Suppressor macrophage treated with lipopolysaccharide for 1 hour (primary cell): ENCODE results near the gene PLCXD3.
"Not testable (repeated sequence)": the region's sequence is repeated elsewhere in the genome, so short reads cannot be mapped to it uniquely, and the experiment has no call there.

ENCODE experiments used
- DNase-seq, 3 donors: peaks; one replicate each; pipeline ENCODE4 v3.0.0-alpha.2; 2020 to 2022

Gene PLCXD3

GRCh38 chr5:41485533-41485932 lies 24.9 kb downstream of the PLCXD3 start:
- DNase-seq, result no peak

GRCh38 chr5:41482715-41483114 lies 27.7 kb downstream of the PLCXD3 start:
- DNase-seq, result no peak

GRCh38 chr5:41482173-41482572 lies 28.2 kb downstream of the PLCXD3 start:
- DNase-seq, result no peak

GRCh38 chr5:41471571-41472208 lies 38.7 kb downstream of the PLCXD3 start:
- DNase-seq, result not testable (repeated sequence)

- no peak for DNase-seq
Measured at GRCh38 chr5:41465493-41466171, 44.8 kb downstream of the PLCXD3 start.

GRCh38 chr5:41459557-41459956 lies 50.8 kb downstream of the PLCXD3 start:
- no peak for DNase-seq

- DNase-seq, result no peak
Measured at GRCh38 chr5:41457094-41457493, 53.3 kb downstream of the PLCXD3 start.

GRCh38 chr5:41452506-41452905 lies 57.9 kb downstream of the PLCXD3 start:
- DNase-seq, result no peak

- no peak for DNase-seq
Measured at GRCh38 chr5:41447650-41448510, 62.5 kb downstream of the PLCXD3 start.

- DNase-seq, result no peak
Measured at GRCh38 chr5:41445937-41446563, 64.4 kb downstream of the PLCXD3 start.

GRCh38 chr5:41435276-41435675 lies 75.1 kb downstream of the PLCXD3 start:
- no peak for DNase-seq

GRCh38 chr5:41433552-41434181 lies 76.7 kb downstream of the PLCXD3 start:
- no peak for DNase-seq

- no peak for DNase-seq
Measured at GRCh38 chr5:41432481-41433253, 77.7 kb downstream of the PLCXD3 start.

GRCh38 chr5:41427505-41427904 lies 82.9 kb downstream of the PLCXD3 start:
- DNase-seq, result no peak

GRCh38 chr5:41425736-41426135 lies 84.7 kb downstream of the PLCXD3 start:
- no peak for DNase-seq

GRCh38 chr5:41420492-41421067 lies 89.8 kb downstream of the PLCXD3 start:
- DNase-seq, result no peak

GRCh38 chr5:41418220-41419031 lies 92.0 kb downstream of the PLCXD3 start:
- no peak for DNase-seq

GRCh38 chr5:41416336-41416735 lies 94.1 kb downstream of the PLCXD3 start:
- no peak for DNase-seq

- no peak for DNase-seq
Measured at GRCh38 chr5:41415242-41415641, 95.2 kb downstream of the PLCXD3 start.

- no peak for DNase-seq
Measured at GRCh38 chr5:41414598-41414997, 95.8 kb downstream of the PLCXD3 start.

- DNase-seq, result no peak
Measured at GRCh38 chr5:41413074-41413473, 97.3 kb downstream of the PLCXD3 start.
